ENCODE measurements around the gene CYTH1.

- TF ChIP-seq CTCF (conservative IDR thresholded peaks at IDR 0.05; ENCODE audit: low read length) (no peak), EZH2phosphoT487 (IDR thresholded peaks at IDR 0.05; ENCODE audit: borderline replicate concordance, low read depth, low read length) (no peak)
Observed at GRCh38 chr17:78712043-78712442, 70.0 kb downstream of the CYTH1 start.

All from OCI-LY7 (cell line).